Choroid plexus epithelial cell (primary cell): ENCODE data around the gene SNUPN.

Source experiments
- DNase-seq: peaks from one replicate; pipeline ENCODE4 v3.0.0-alpha.2; 2010; ENCODE audit warnings: low read depth
- H3K4me3 ChIP-seq: 2 replicates; pipeline ENCODE4 v1.5.1; 2011; ENCODE audit warnings: low read depth, mild to moderate bottlenecking, control low read depth, low read length, moderate library complexity
- TF ChIP-seq, protein P1 (sequence below): conservative IDR thresholded peaks from 2 replicates; pipeline ENCODE4 v1.5.1; 2011; ENCODE audit warnings: low read depth, mild to moderate bottlenecking, control low read depth, inconsistent platforms, low read length, moderate library complexity

The SNUPN gene

DNA sequence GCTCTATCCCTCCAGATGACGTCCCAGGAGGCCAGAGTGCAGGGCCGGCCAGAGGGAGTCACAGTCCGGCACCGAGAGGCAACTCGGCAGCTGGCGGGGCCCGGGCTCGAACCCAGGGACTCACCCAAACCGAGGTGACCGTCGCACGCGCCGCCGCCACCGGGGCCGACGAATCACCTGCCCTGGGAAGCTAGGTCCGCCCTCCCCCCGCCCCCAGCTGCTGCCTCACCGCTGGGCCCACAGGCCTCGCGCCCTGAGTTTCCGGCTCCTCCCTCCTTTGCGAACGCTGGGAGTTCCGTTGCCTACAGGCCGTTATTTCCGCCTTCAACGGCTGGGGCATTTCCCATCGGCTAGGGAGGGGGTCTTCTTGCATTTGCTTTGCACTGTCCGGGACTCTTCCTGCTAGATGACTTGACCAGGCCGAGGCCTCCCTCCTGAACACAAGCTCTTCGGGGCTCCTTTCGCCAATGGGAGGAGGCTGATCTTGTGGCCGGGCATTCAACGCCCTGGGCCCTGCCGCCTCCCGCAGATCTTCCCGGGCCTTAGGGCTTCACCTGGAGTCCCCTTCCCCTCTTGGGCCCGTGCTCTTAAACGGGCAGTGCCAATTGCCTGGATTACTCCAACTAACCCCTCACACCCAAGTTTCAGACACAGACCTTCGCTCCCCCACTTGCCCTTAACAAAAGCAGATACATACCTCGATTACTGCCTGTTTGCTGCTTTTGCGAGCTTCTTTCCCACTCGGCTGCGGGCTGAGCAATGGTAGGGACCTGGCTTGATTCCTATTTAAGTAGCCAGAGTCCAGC lies at the start of gene SNUPN:
TSS of gene SNUPN (minus strand) at position 184 of the 806 bp plus-strand sequence. CDS start 4,674 bp downstream, outside the sequence.
- DNase-seq: peak; percentile 93
- H3K4me3 ChIP-seq: peak within 1 kb of the TSS; percentile 89
- TF ChIP-seq, protein P1, sequence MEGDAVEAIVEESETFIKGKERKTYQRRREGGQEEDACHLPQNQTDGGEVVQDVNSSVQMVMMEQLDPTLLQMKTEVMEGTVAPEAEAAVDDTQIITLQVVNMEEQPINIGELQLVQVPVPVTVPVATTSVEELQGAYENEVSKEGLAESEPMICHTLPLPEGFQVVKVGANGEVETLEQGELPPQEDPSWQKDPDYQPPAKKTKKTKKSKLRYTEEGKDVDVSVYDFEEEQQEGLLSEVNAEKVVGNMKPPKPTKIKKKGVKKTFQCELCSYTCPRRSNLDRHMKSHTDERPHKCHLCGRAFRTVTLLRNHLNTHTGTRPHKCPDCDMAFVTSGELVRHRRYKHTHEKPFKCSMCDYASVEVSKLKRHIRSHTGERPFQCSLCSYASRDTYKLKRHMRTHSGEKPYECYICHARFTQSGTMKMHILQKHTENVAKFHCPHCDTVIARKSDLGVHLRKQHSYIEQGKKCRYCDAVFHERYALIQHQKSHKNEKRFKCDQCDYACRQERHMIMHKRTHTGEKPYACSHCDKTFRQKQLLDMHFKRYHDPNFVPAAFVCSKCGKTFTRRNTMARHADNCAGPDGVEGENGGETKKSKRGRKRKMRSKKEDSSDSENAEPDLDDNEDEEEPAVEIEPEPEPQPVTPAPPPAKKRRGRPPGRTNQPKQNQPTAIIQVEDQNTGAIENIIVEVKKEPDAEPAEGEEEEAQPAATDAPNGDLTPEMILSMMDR: no peak

DNA sequence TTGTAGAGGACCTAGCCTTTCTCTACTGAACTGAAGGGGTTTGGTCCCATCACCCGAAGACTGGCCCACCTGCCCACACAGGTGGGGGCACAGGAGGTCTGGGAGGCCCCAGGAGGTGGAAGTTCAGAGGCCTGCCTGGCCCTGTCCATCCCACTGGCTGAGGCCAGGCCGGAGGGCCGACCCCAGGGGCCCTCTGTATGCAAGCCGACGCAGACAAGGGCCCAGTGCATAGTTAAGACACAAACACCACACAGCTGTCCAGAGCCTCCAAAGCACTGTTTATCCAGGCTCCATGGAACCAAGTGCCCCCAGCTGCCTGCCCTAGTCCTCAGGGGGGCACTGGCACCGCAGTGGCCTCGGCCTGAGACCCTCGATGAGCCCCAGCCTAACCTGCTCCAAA lies 48.8 kb upstream of the SNUPN start:
- TF ChIP-seq, protein P1: no peak
- DNase-seq: no peak

DNA sequence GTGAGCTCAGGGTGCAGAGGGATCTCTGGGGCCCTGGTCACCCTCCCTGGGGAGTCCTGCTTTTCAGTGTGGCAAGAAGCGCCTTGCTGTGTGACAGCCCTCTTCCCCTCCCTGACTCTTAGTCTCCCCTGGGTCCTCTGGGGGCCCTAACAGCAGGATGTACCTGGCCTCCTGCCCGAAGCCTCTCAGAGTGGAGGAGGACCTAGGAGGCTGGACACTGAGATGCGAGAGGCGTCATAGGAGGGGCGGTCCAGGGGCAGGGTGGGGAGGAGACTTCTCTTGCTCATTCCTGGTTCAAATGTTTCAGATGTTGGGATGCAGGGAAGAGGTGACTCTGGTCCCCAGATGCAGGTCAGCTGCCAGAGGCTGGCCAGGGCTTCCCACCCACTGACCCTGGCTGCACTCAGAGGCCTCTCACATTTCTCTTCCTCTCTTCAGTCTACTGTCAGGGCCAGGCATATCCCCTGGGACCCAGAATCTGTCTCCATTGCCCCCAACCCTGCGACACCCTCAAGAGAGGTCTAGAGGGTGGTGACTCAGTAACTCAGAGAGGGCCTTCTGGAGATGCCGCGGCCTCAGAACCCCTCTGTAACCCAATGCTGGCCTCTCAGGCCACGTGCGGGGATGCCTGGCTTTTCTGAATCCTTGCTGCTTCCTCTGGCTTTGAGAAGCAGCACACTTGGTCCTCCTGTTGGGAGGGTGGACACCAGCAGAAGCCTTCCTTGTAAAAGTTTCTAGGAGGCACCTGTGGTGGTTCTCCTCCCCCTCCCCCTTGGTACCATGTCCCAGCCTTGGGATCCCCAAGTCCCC lies 48.1 kb upstream of the SNUPN start:
- peak; percentile 88 for DNase-seq
- TF ChIP-seq, protein P1: no peak

More for the DNA sequence above, 48.8 kb upstream of the SNUPN start:
- H3K4me3 ChIP-seq: no peak overlapping the region

GRCh38 chr15:75672646-75673425 lies 47.3 kb upstream of the SNUPN start:
- peak overlapping the region; percentile 8 for H3K4me3 ChIP-seq
- peak; percentile 85 for DNase-seq
- TF ChIP-seq, protein P1: no peak

More for the DNA sequence above, 48.1 kb upstream of the SNUPN start:
- peak overlapping the region; percentile 8 for H3K4me3 ChIP-seq

GRCh38 chr15:75671730-75672602 lies 46.4 kb upstream of the SNUPN start:
- peak; percentile 19 for DNase-seq
- TF ChIP-seq, protein P1: no peak
- H3K4me3 ChIP-seq: no peak overlapping the region

DNA sequence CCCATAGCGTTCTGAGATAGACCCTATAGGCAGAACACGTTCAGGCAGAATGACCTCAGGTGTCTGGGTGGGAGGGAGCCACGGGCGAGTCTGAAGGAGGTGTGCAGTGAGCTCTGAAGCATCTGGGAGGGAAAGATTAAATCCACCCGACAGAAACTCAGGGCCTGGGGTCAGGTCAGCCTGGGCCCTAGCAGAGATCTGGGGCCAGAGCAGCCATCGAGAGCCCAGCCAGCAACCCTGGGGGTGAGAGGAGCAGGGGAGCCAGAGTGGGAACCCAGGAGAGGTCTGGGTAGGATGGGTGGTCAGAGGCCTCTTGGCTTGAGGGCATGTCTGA lies 44.3 kb upstream of the SNUPN start:
- H3K4me3 ChIP-seq: no peak overlapping the region
- TF ChIP-seq, protein P1: no peak
- no peak for DNase-seq
